ENCODE results near the gene PARD3.

DNA sequence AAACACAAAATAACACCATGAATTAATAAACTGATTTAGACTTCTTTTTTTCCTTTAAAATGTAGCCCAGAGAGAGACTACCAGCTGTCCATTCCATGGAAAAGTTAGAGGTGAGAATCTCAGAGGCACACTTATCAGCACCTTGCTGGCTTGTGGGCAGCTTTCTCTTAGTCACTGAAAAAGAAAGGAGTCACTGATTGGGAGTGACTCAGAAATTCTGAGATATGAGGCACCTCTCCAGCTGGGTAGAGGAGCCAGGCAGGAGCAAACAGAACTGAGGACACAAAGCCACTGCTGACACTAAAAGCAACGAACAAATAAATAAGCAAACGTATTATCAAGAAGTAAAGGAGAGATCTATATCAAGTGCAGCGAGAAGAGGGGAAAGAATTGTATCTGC lies 310.6 kb downstream of the PARD3 start:
- no peak for TF ChIP-seq CTCF (IDR thresholded peaks at IDR 0.05)
- TF ChIP-seq POLR2A (IDR thresholded peaks at IDR 0.05), result no peak
